ENCODE measurements around the gene DDX20. TPM values are rescaled to one million over a fixed set of nuclear protein-coding genes. Genes with fewer than 3 reads are reported as not detected.

DDX20 gene
- total RNA-seq, 1 donor from 2014 or later, result 10.9 TPM

- Histone ChIP-seq H3K27me3 (no peaks in the 10 kb centered on the region), H3K9me3 (no peaks in the 10 kb centered on the region), H3K36me3 (no peaks in the 10 kb centered on the region), H3K4me3 (no peak overlapping the region), H3K4me1 (peaks cover 27% of the 10 kb centered on the region), H3K27ac (peak overlapping the region; percentile 78)
- ATAC-seq (peak; percentile 51), DNase-seq (no peak)
- TF ChIP-seq, protein P1, sequence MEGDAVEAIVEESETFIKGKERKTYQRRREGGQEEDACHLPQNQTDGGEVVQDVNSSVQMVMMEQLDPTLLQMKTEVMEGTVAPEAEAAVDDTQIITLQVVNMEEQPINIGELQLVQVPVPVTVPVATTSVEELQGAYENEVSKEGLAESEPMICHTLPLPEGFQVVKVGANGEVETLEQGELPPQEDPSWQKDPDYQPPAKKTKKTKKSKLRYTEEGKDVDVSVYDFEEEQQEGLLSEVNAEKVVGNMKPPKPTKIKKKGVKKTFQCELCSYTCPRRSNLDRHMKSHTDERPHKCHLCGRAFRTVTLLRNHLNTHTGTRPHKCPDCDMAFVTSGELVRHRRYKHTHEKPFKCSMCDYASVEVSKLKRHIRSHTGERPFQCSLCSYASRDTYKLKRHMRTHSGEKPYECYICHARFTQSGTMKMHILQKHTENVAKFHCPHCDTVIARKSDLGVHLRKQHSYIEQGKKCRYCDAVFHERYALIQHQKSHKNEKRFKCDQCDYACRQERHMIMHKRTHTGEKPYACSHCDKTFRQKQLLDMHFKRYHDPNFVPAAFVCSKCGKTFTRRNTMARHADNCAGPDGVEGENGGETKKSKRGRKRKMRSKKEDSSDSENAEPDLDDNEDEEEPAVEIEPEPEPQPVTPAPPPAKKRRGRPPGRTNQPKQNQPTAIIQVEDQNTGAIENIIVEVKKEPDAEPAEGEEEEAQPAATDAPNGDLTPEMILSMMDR (IDR thresholded peaks at IDR 0.05), result no peak
- intact Hi-C loops (cut with DNase I), result no loop called here
Measured at GRCh38 chr1:111733992-111734341, 21.7 kb upstream of the DDX20 start.

DNA sequence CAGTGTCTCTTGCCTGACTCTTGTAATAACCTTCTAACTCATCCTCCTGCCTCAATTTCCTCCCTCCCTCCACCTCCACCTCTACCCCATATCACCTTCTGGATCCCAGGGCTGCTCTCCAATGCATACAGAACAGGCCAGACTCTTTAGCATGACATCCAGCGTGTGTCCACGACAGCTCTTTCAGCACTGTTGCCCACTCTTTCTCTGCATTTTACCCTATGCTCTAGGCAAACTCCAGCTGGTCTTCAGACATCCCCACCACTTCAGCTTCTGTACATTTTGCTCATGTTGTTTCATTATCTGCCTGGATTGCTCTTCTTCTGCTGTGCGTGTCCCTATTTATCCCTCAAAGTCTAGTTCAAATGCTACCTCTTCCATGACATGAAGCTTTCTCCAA is 21.3 kb upstream of the DDX20 start:
- Histone ChIP-seq H3K27me3 (no peaks in the 10 kb centered on the region), H3K4me1 (peaks cover 27% of the 10 kb centered on the region), H3K36me3 (no peaks in the 10 kb centered on the region), H3K27ac (peak overlapping the region; percentile 78), H3K4me3 (no peak overlapping the region), H3K9me3 (no peaks in the 10 kb centered on the region)
- intact Hi-C loops (cut with DNase I), result no loop called here
- DNase-seq (no peak), ATAC-seq (no peak)
- TF ChIP-seq, protein P1 (IDR thresholded peaks at IDR 0.05), result no peak

DNA sequence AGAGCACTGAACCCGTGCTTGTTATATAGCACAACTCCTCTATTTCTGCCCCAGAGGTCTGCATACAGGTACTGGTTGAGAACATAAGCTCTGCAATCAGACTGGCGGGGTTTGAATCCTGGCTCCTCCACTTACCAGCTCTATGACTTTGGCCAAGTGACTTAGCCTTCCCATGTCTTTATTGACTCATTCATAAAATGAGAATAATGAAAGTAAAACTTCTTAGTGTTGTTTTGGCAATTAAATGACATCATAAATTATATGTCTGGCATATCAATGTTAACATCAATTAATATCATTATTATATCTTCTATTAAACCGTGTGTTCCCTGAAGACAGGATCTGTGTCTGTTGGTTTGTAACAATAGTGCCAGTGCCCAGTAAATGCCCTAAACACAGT is 20.8 kb upstream of the DDX20 start:
- H3K27ac ChIP-seq, result no peak overlapping the region
- H3K9me3 ChIP-seq, result no peaks in the 10 kb centered on the region
- no peak overlapping the region for H3K4me3 ChIP-seq
- no peak for ATAC-seq
- DNase-seq, result no peak
- intact Hi-C loops (cut with DNase I), result no loop called here
- TF ChIP-seq, protein P1 (IDR thresholded peaks at IDR 0.05), result no peak
- no peaks in the 10 kb centered on the region for H3K36me3 ChIP-seq
- H3K4me1 ChIP-seq, result peaks cover 27% of the 10 kb centered on the region
- H3K27me3 ChIP-seq, result no peaks in the 10 kb centered on the region

DNA sequence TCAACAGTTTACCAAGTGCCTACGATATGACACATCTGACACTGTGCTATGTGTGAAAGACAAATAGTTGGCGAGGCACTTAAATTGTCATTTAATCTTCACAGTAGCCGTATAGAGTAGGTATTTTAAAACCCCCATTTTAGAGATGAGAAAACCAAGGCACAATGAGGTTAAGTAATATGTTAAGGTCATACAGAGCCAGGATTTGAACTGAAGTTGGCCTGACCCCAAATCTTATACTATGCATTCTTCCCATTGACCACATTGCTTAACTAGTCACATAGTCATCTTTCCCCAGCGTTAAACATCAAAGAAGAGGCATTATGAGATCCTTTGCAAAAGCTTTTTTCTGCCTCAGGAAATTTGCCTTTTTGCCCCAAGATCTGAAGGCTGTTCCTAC is 20.4 kb upstream of the DDX20 start:
- DNase-seq, result no peak
- H3K27ac ChIP-seq, result no peak overlapping the region
- no peaks in the 10 kb centered on the region for H3K36me3 ChIP-seq
- H3K9me3 ChIP-seq, result no peaks in the 10 kb centered on the region
- intact Hi-C loops (cut with DNase I), result no loop called here
- ATAC-seq, result no peak
- H3K27me3 ChIP-seq, result no peaks in the 10 kb centered on the region
- H3K4me3 ChIP-seq, result no peak overlapping the region
- peaks cover 32% of the 10 kb centered on the region for H3K4me1 ChIP-seq
- TF ChIP-seq, protein P1 (IDR thresholded peaks at IDR 0.05), result no peak

DNA sequence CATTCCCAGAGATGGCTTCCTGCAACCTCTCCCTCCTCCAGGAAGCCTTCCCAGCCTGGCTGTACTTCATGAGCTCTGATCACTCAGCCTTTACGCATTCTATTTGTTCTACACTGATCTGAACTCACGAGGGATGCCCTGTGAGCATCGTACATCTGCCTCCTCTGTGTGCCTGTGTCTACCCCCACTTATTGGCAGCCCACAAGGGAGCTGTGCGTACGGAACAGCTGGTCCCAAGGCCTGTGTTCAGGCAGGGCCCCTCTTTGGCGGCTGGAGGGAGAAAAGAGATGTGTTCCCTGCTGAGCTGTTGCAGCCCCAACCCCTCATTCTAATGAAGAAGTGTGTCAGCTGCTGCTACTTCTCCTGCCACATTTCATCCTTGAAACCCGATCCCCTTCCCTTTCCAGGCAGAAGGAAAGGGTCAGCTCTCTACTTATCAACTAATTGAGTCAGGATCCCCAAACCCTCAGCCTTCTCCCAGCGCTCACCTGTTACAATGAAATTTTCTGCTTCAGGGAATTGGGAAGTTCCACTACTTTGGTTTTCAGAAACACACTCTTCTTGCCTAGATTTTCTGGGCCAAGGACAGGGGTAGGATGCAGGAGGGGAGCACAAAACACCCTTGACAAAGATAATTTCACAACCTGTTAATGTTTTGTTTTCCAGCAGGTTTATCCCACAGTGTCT is 19.7 kb upstream of the DDX20 start:
- intact Hi-C loops (cut with DNase I), result no loop called here
- no peak overlapping the region for H3K4me3 ChIP-seq
- H3K9me3 ChIP-seq, result no peaks in the 10 kb centered on the region
- ATAC-seq (no peak), DNase-seq (no peak)
- peaks cover 35% of the 10 kb centered on the region for H3K4me1 ChIP-seq
- H3K27me3 ChIP-seq, result no peaks in the 10 kb centered on the region
- no peaks in the 10 kb centered on the region for H3K36me3 ChIP-seq
- no peak overlapping the region for H3K27ac ChIP-seq
- TF ChIP-seq, protein P1 (IDR thresholded peaks at IDR 0.05), result no peak

Measured in upper lobe of right lung (tissue), 1 donor.